MM.1S (cell line): ENCODE results near the gene CFP.

Source experiments
- DNase-seq: peaks from one replicate; pipeline ENCODE4 v3.0.0-alpha.2; 2015
- H2AFZ ChIP-seq: fragments of 300-600 bp; sonication (generic); 2 replicates; pipeline ENCODE4 v1.6.0; 2016; ENCODE audit warnings: antibody characterized with exemption, low read length
- H3F3A ChIP-seq: fragments of 300-600 bp; sonication (generic); 2 replicates; pipeline ENCODE4 v1.6.1; 2016; ENCODE audit warnings: mild to moderate bottlenecking, antibody characterized with exemption, low read length, moderate library complexity, mixed read lengths; ENCODE audit not compliant: insufficient read depth
- H3K27ac ChIP-seq: fragments of 300-600 bp; sonication (generic); 2 replicates; pipeline ENCODE4 v1.5.1; 2016; ENCODE audit warnings: mild to moderate bottlenecking, low read length
- H3K27me3 ChIP-seq: fragments of 300-600 bp; sonication (generic); replicated peaks from 2 replicates; pipeline ENCODE4 v1.6.0; 2016; ENCODE audit warnings: low read length; ENCODE audit not compliant: insufficient read depth
- H3K36me3 ChIP-seq: fragments of 300-600 bp; sonication (generic); replicated peaks from 2 replicates; pipeline ENCODE4 v1.6.1; 2016; ENCODE audit warnings: mild to moderate bottlenecking, low read length, mixed read lengths; ENCODE audit not compliant: insufficient read depth
- H3K4me1 ChIP-seq: fragments of 300-600 bp; sonication (generic); 2 replicates; pipeline ENCODE4 v1.6.1; 2016; ENCODE audit warnings: low read length, mixed read lengths
- H3K4me2 ChIP-seq: fragments of 300-600 bp; sonication (generic); 2 replicates; pipeline ENCODE4 v1.6.0; 2016; ENCODE audit warnings: low read depth, low read length
- H3K4me3 ChIP-seq: fragments of 300-600 bp; sonication (generic); 2 replicates; pipeline ENCODE4 v1.5.1; 2016; ENCODE audit warnings: low read length, mixed read lengths
- H3K79me2 ChIP-seq: fragments of 300-600 bp; sonication (generic); 2 replicates; pipeline ENCODE4 v1.6.1; 2016; ENCODE audit warnings: mixed run types, low read length, mixed read lengths
- H3K9ac ChIP-seq: fragments of 300-600 bp; sonication (generic); 2 replicates; pipeline ENCODE4 v1.6.1; 2016; ENCODE audit warnings: low read length, mixed read lengths
- H3K9me2 ChIP-seq: fragments of 300-600 bp; sonication (generic); replicated peaks from 2 replicates; pipeline ENCODE4 v1.6.1; 2016; ENCODE audit warnings: mild to moderate bottlenecking, low read length, mixed read lengths; ENCODE audit not compliant: insufficient read depth
- H3K9me3 ChIP-seq: fragments of 300-600 bp; sonication (generic); replicated peaks from 2 replicates; pipeline ENCODE4 v1.6.1; 2016; ENCODE audit warnings: mild to moderate bottlenecking, low read length, mixed read lengths; ENCODE audit not compliant: insufficient read depth
- H4K20me1 ChIP-seq: fragments of 300-600 bp; sonication (generic); 2 replicates; pipeline ENCODE4 v1.6.1; 2016; ENCODE audit warnings: mild to moderate bottlenecking, low read length, moderate library complexity, mixed read lengths; ENCODE audit not compliant: insufficient read depth
- CTCF ChIP-seq: fragments of 300-600 bp; sonication (generic); IDR thresholded peaks from 2 replicates; pipeline ENCODE4 v1.5.1; 2016; ENCODE audit warnings: antibody characterized with exemption, low read length, mixed read lengths
- EZH2 ChIP-seq: fragments of 300-600 bp; sonication (generic); optimal IDR thresholded peaks from 2 replicates; pipeline ENCODE3; 2017; ENCODE audit warnings: low read depth, mild to moderate bottlenecking, antibody characterized with exemption, low read length, mixed read lengths
- EZH2phosphoT487 ChIP-seq: fragments of 300-600 bp; sonication (generic); IDR thresholded peaks from 2 replicates; pipeline ENCODE4 v1.6.1; 2018; ENCODE audit warnings: antibody characterized with exemption, low read length

CFP gene

DNA sequence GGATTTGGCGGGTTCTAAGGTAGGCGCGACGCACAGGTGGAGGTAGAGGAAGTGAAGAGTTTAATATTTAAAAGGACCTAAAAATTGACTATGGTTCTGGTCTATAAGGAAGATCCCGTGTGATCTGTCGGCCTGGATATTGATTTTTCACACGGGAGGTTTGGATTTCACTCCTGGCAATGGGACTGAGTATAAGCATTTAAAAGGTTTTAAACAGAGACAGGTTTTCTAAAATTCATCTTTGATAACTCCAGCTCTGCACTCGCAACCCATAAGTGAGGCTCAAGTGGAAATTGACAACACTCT lies 29.6 kb upstream of the CFP start:
- peak overlapping the region; percentile 95; the same call in 1 of the 2 replicates for H3K9ac ChIP-seq
- 0 out of 2 replicates have a peak, but pooled peaks cover 3% of the 10 kb centered on the region for H3K36me3 ChIP-seq
- DNase-seq: no peak
- peaks cover 8% of the 10 kb centered on the region for H3K79me2 ChIP-seq
- no peaks in the 10 kb centered on the region for H4K20me1 ChIP-seq
- H3K4me2 ChIP-seq: peak overlapping the region; percentile 35; the same call in 1 of the 2 replicates
- peak overlapping the region; percentile 78; the same call in 1 of the 2 replicates for H3K4me3 ChIP-seq
- no peaks in the 10 kb centered on the region for H3F3A ChIP-seq
- no peaks in the 10 kb centered on the region for H3K27me3 ChIP-seq
- TF ChIP-seq EZH2phosphoT487 (no peak), EZH2 (no peak), CTCF (no peak)
- H3K27ac ChIP-seq: peak overlapping the region; percentile 99; the same call in 1 of the 2 replicates
- H3K9me3 ChIP-seq: no peaks in the 10 kb centered on the region
- peak overlapping the region; percentile 57 for H2AFZ ChIP-seq
- H3K4me1 ChIP-seq: no peaks in the 10 kb centered on the region
- no peaks in the 10 kb centered on the region for H3K9me2 ChIP-seq

DNA sequence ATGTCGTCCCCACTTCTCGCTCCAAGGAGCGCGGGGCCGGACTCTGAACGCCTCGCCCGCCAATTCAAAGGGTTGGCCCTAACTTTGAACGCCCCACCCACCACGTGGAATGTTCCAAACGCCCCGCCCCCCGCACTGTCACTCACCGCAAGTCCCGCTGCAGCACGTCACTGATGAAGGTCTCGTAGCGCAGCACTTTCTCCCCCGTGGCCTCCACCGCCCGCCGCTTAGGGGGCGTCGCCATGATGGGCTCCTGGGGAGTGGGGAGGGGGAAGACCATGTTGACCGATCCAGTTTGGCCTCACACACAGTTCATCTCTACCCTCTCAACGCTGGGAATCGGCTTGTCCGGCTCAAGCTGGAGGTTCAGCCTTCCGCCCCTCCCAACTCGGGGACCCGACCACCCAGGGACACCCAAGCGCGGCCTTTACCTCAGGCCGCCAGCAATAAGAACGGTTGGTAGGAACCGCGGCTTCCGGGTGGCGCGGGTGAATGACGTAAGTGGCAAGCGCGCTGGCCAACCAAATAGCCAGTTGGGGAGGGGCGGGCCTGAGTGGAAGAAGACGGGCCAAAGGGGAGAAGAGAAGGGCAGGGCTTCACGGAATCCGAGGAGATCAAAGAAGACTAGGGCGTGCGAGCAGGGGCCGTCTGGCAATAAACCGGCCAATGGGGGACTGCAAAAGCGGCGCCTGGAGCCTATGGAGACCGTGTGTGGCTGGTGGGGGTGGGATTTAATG lies 29.1 kb upstream of the CFP start, which contains the start of gene UXT:
TSS of gene UXT (minus strand) at position 497 of the 737 bp plus-strand sequence. CDS start at position 244, 253 bp downstream.
- Histone ChIP-seq H3F3A (no peaks in the 10 kb centered on the region), H3K27ac (peak within 1 kb of the TSS; percentile 99), H3K9ac (peak within 1 kb of the TSS; percentile 95), H3K27me3 (no peaks in the 10 kb centered on the region), H3K79me2 (peaks cover 8% of the 10 kb centered on the region), H2AFZ (peak within 1 kb of the TSS; percentile 57), H3K36me3 (0 out of 2 replicates have a peak, but pooled peaks cover 3% of the 10 kb centered on the region), H3K4me3 (peak within 1 kb of the TSS; percentile 78), H3K4me2 (peak within 1 kb of the TSS; percentile 63), H3K9me3 (no peaks in the 10 kb centered on the region), H3K9me2 (no peaks in the 10 kb centered on the region), H3K4me1 (no peaks in the 10 kb centered on the region), H4K20me1 (no peaks in the 10 kb centered on the region)
- peak; percentile 91 for DNase-seq
- TF ChIP-seq CTCF (no peak), EZH2phosphoT487 (no peak), EZH2 (no peak)

GRCh38 chrX:47658301-47658683 lies 28.6 kb upstream of the CFP start:
- H3K27ac ChIP-seq: peak overlapping the region; percentile 99; the same call in 1 of the 2 replicates
- H3K9ac ChIP-seq: peak overlapping the region; percentile 95
- 0 out of 2 replicates have a peak, but pooled peaks cover 3% of the 10 kb centered on the region for H3K36me3 ChIP-seq

More at GRCh38 chrX:47658301-47658683, 28.6 kb upstream of the CFP start:
- Histone ChIP-seq H3K4me3 (peak overlapping the region; percentile 78), H3K9me3 (no peaks in the 10 kb centered on the region), H3K9me2 (no peaks in the 10 kb centered on the region), H3F3A (no peaks in the 10 kb centered on the region), H3K79me2 (peaks cover 8% of the 10 kb centered on the region), H4K20me1 (no peaks in the 10 kb centered on the region), H3K27me3 (no peaks in the 10 kb centered on the region), H3K4me1 (no peaks in the 10 kb centered on the region), H3K4me2 (peak overlapping the region; percentile 63; the same call in 1 of the 2 replicates), H2AFZ (no peak overlapping the region)
- DNase-seq: no peak
- TF ChIP-seq EZH2 (no peak), EZH2phosphoT487 (no peak), CTCF (no peak)
